Activated naive CD8-positive, alpha-beta T cell (primary cell): ENCODE measurements around the gene HERC3.

Source experiments
- H3K27ac Mint-ChIP-seq: one replicate; pipeline ENCODE4 v1.8.0; 2021; ENCODE audit warnings: mixed read lengths
- H3K27me3 Mint-ChIP-seq: one replicate; pipeline ENCODE4 v1.8.0; 2021; ENCODE audit warnings: mixed read lengths
- H3K36me3 Mint-ChIP-seq: one replicate; pipeline ENCODE4 v1.8.0; 2021; ENCODE audit warnings: mixed read lengths
- H3K4me1 Mint-ChIP-seq: one replicate; pipeline ENCODE4 v1.8.0; 2021; ENCODE audit warnings: low read depth, mixed read lengths
- H3K4me3 Mint-ChIP-seq: one replicate; pipeline ENCODE4 v1.8.0; 2021; ENCODE audit warnings: mild to moderate bottlenecking, mixed read lengths
- H3K9me3 Mint-ChIP-seq: one replicate; pipeline ENCODE4 v1.8.0; 2021; ENCODE audit warnings: low read depth, mixed read lengths

HERC3 gene

DNA sequence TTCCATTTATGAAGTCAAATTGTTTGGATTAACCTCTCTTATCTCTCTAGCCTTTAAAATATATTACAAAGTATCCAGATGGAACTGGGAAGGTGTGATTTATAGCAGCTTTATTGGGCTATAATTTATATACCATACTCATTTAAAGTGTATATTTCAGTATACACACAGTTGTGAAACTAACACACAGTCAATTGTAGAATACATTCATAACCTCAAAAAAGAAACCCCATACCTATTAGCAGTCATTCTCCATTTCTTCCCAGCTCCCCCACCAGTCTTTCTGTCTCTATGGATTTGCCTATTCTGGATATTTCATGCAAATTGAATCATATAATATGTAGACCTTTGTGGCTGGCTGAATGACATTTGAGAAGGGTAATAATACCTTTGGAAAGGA, 112.9 kb downstream of the HERC3 start:
- Mint-ChIP-seq H3K4me1 (no peaks in the 10 kb centered on the region), H3K4me3 (no peak overlapping the region), H3K9me3 (no peaks in the 10 kb centered on the region), H3K27me3 (no peaks in the 10 kb centered on the region), H3K27ac (no peak overlapping the region), H3K36me3 (peaks cover 34% of the 10 kb centered on the region)

- Mint-ChIP-seq H3K27me3 (no peaks in the 10 kb centered on the region), H3K4me3 (no peak overlapping the region), H3K27ac (no peak overlapping the region), H3K36me3 (peaks cover 38% of the 10 kb centered on the region), H3K4me1 (no peaks in the 10 kb centered on the region), H3K9me3 (no peaks in the 10 kb centered on the region)
Measured at GRCh38 chr4:88705805-88706492, 113.7 kb downstream of the HERC3 start.

- no peak overlapping the region for H3K27ac Mint-ChIP-seq
- H3K4me1 Mint-ChIP-seq = no peaks in the 10 kb centered on the region
- no peaks in the 10 kb centered on the region for H3K9me3 Mint-ChIP-seq
- H3K4me3 Mint-ChIP-seq = no peak overlapping the region
- H3K36me3 Mint-ChIP-seq = peaks cover 38% of the 10 kb centered on the region
- no peaks in the 10 kb centered on the region for H3K27me3 Mint-ChIP-seq
Measured at GRCh38 chr4:88706574-88706973, 114.3 kb downstream of the HERC3 start.

DNA sequence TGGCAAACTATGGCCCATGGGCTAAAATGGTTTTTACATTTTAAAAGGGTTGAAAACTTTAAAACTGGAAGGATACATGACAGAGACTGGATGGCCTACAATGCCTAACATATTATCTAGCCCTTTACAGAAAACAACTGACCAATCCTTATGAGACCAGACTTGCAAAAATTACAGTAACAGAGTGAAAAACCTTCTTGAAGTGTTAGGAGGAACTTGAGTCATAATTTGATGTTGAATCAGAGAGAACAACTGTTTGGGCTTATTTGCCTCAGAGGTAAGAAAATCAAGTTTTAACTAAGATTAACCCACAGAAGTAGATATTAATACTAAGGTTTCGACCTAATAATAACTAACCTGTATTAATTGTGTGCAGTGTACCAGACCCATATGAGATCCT, 117.7 kb downstream of the HERC3 start:
- Mint-ChIP-seq H3K36me3 (peaks cover 46% of the 10 kb centered on the region), H3K27ac (no peak overlapping the region), H3K4me3 (no peak overlapping the region), H3K4me1 (peaks cover 2% of the 10 kb centered on the region), H3K27me3 (no peaks in the 10 kb centered on the region), H3K9me3 (peaks cover 6% of the 10 kb centered on the region)

DNA sequence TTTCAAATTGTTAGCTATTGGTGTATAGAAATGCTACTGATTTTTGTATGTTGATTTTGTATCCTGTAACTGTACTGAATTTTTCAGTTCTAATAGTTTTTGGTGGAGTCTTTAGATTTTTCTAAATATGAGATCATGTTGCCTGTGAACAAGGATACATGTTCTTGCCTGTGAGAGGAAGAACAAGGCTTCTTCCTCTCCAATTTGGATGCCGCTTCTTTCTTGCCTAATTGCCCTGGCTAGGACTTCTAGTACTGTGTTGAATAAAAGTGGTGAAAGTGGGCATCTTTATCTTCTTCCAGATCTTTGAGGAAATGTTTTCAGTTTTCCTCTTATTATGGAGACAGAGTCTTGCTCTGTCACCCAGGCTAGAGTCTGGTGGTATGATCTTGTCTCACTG, 121.5 kb downstream of the HERC3 start:
- no peak overlapping the region for H3K4me3 Mint-ChIP-seq
- peaks cover 65% of the 10 kb centered on the region for H3K36me3 Mint-ChIP-seq
- H3K4me1 Mint-ChIP-seq = peaks cover 2% of the 10 kb centered on the region
- H3K27me3 Mint-ChIP-seq = no peaks in the 10 kb centered on the region
- peaks cover 19% of the 10 kb centered on the region for H3K9me3 Mint-ChIP-seq
- H3K27ac Mint-ChIP-seq = no peak overlapping the region

GRCh38 chr4:88718098-88718497, 125.8 kb downstream of the HERC3 start:
- Mint-ChIP-seq H3K9me3 (peaks cover 19% of the 10 kb centered on the region), H3K4me1 (peaks cover 2% of the 10 kb centered on the region), H3K36me3 (peaks cover 44% of the 10 kb centered on the region), H3K27ac (no peak overlapping the region), H3K4me3 (no peak overlapping the region), H3K27me3 (no peaks in the 10 kb centered on the region)

GRCh38 chr4:88719381-88719780, 127.1 kb downstream of the HERC3 start:
- Mint-ChIP-seq H3K27ac (no peak overlapping the region), H3K27me3 (no peaks in the 10 kb centered on the region), H3K36me3 (peaks cover 38% of the 10 kb centered on the region), H3K4me1 (peaks cover under 1% of the 10 kb centered on the region), H3K4me3 (no peak overlapping the region), H3K9me3 (peaks cover 19% of the 10 kb centered on the region)

- Mint-ChIP-seq H3K36me3 (peaks cover 29% of the 10 kb centered on the region), H3K27ac (peak overlapping the region; percentile 28)
Measured at GRCh38 chr4:88720451-88721428, 128.5 kb downstream of the HERC3 start.

DNA sequence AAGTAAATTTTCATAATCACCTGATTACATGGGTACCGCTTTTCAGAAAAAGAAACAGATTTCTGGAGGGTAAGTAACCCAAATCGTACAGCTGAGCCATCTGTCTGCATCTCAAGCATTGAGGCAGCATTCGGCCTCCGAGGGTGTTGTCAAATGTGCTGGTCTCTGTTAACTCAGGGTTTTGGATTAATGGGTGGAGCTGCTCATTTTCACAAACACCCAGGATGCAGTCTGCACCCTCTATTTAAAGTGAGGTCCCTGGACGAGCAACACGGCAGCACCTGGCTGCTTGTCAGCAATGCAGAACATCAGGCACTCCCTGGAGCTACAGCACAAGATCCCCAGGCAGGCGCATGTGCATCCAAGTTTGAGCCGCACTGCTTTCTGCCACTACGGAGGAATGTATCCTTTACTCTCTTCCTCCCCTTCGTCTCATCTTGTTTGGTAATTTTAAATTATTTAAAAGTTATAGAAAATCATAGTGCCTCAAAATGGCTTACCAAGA, 130.0 kb downstream of the HERC3 start:
- H3K4me3 Mint-ChIP-seq = no peak overlapping the region
- H3K9me3 Mint-ChIP-seq = no peaks in the 10 kb centered on the region
- H3K27me3 Mint-ChIP-seq = no peaks in the 10 kb centered on the region
- H3K4me1 Mint-ChIP-seq = no peaks in the 10 kb centered on the region
- peaks cover 15% of the 10 kb centered on the region for H3K36me3 Mint-ChIP-seq
- no peak overlapping the region for H3K27ac Mint-ChIP-seq

More at GRCh38 chr4:88720451-88721428, 128.5 kb downstream of the HERC3 start:
- H3K4me3 Mint-ChIP-seq = no peak overlapping the region
- no peaks in the 10 kb centered on the region for H3K27me3 Mint-ChIP-seq
- H3K4me1 Mint-ChIP-seq = no peaks in the 10 kb centered on the region
- peaks cover 10% of the 10 kb centered on the region for H3K9me3 Mint-ChIP-seq

GRCh38 chr4:88722828-88723227, 130.5 kb downstream of the HERC3 start:
- Mint-ChIP-seq H3K4me3 (no peak overlapping the region), H3K36me3 (peaks cover 10% of the 10 kb centered on the region), H3K27ac (no peak overlapping the region), H3K27me3 (no peaks in the 10 kb centered on the region), H3K9me3 (no peaks in the 10 kb centered on the region), H3K4me1 (no peaks in the 10 kb centered on the region)

- Mint-ChIP-seq H3K27ac (no peak overlapping the region), H3K9me3 (no peaks in the 10 kb centered on the region), H3K4me3 (no peak overlapping the region), H3K36me3 (peaks cover 3% of the 10 kb centered on the region), H3K27me3 (no peaks in the 10 kb centered on the region), H3K4me1 (no peaks in the 10 kb centered on the region)
Measured at GRCh38 chr4:88724406-88724805, 132.1 kb downstream of the HERC3 start.

GRCh38 chr4:88725143-88725542, 132.9 kb downstream of the HERC3 start:
- Mint-ChIP-seq H3K27ac (no peak overlapping the region), H3K27me3 (no peaks in the 10 kb centered on the region)

GRCh38 chr4:88725986-88726385, 133.7 kb downstream of the HERC3 start:
- peaks cover 3% of the 10 kb centered on the region for H3K36me3 Mint-ChIP-seq
- no peaks in the 10 kb centered on the region for H3K9me3 Mint-ChIP-seq
- H3K27me3 Mint-ChIP-seq = no peaks in the 10 kb centered on the region
- H3K27ac Mint-ChIP-seq = no peak overlapping the region
- H3K4me3 Mint-ChIP-seq = no peak overlapping the region
- H3K4me1 Mint-ChIP-seq = no peaks in the 10 kb centered on the region

More at GRCh38 chr4:88725143-88725542, 132.9 kb downstream of the HERC3 start:
- Mint-ChIP-seq H3K4me3 (no peak overlapping the region), H3K36me3 (peaks cover 3% of the 10 kb centered on the region), H3K4me1 (no peaks in the 10 kb centered on the region), H3K9me3 (no peaks in the 10 kb centered on the region)

DNA sequence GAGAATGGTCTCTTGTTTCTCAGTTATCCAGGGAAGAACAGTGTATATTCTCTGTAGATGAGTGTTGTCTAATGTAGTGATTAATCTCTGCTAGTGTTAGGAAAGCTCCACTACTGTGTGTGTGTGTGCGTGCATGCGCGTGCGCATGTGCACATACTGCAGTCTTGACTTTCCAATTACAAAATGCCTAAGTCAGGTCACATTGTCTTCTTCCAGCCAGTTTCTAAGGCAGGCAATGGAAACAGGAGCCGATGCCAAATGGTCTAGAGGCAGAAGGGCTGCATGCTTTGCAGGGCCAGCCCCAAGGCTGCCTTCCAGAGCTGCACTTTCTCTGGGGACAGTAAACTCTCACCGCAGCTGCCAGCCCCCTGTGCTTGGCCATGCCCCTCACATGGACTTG, 135.9 kb downstream of the HERC3 start:
- H3K27me3 Mint-ChIP-seq = no peaks in the 10 kb centered on the region
- H3K36me3 Mint-ChIP-seq = peaks cover 2% of the 10 kb centered on the region
- no peaks in the 10 kb centered on the region for H3K4me1 Mint-ChIP-seq
- H3K4me3 Mint-ChIP-seq = no peak overlapping the region
- H3K27ac Mint-ChIP-seq = no peak overlapping the region
- no peaks in the 10 kb centered on the region for H3K9me3 Mint-ChIP-seq

DNA sequence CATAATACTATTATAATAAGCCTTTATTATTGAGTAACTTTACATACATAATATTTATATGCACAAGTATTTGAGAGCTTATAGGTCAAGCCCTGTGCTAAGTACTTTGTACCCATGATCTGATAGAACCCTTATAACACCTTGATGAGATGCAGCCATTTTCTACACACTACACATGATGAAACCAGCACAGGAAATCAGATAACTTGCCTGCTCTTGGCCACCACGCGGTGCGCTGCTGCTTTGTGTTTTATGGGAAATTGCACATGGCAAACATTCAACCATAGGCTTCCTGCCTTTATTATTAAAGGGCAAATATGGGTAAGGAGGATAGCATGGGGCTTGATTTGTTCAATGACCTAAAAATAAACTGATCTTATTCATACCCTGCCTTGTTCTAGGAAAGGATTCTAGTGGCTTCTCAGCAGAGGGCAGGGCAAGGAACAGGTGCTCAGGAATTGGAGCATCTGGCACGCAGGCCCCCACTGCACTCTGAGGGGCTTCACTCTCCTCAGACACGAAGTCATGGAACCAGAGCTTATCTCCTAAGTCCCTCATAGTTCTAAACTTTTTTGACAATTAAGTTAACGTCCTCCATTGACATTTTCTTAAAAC, 137.0 kb downstream of the HERC3 start:
- Mint-ChIP-seq H3K36me3 (peaks cover 2% of the 10 kb centered on the region), H3K9me3 (no peaks in the 10 kb centered on the region), H3K27me3 (no peaks in the 10 kb centered on the region), H3K4me1 (no peaks in the 10 kb centered on the region), H3K4me3 (no peak overlapping the region), H3K27ac (no peak overlapping the region)
